Esophagus (tissue), 2 donors: Measurements from ENCODE around the gene MYO16. TPM values are rescaled to one million over a fixed set of nuclear protein-coding genes. Genes with fewer than 3 reads are reported as not detected.

ENCODE experiments used
- H3K27ac ChIP-seq, 2 donors: one replicate each; pipeline ENCODE4 v1.5.1; 2013; ENCODE audit warnings: low read depth in 2 of 2, mild to moderate bottlenecking in 2 of 2, inconsistent platforms in 1 of 2, low read length in 1 of 2, moderate library complexity in 1 of 2
- H3K27me3 ChIP-seq, 2 donors: one replicate each; pipeline ENCODE4 v1.6.1; 2013; ENCODE audit warnings: low read length in 2 of 2, control low read depth in 1 of 2, mild to moderate bottlenecking in 1 of 2; ENCODE audit not compliant: insufficient read depth in 2 of 2, control insufficient read depth in 1 of 2
- H3K36me3 ChIP-seq, 2 donors: one replicate each; pipeline ENCODE4 v1.6.1; 2013; ENCODE audit warnings: low read length in 1 of 2; ENCODE audit not compliant: control insufficient read depth in 2 of 2, insufficient read depth in 2 of 2
- H3K4me1 ChIP-seq, 2 donors: one replicate each; pipeline ENCODE4 v1.6.1; 2013; ENCODE audit warnings: low read length in 1 of 2; ENCODE audit not compliant: control insufficient read depth in 2 of 2, insufficient read depth in 2 of 2
- H3K4me3 ChIP-seq, 2 donors: one replicate each; pipeline ENCODE4 v1.5.1; 2013; ENCODE audit warnings: low read length in 2 of 2, mild to moderate bottlenecking in 2 of 2, low read depth in 1 of 2, moderate library complexity in 1 of 2
- H3K9me3 ChIP-seq, 2 donors: one replicate each; pipeline ENCODE4 v1.6.1; 2013; ENCODE audit warnings: mild to moderate bottlenecking in 2 of 2, low read depth in 1 of 2, low read length in 1 of 2, moderate library complexity in 1 of 2; ENCODE audit not compliant: control insufficient read depth in 2 of 2, insufficient read depth in 1 of 2
- WGBS, 2 donors: extraction: QIAGEN DNeasy Blood & Tissue Kit; methylation state at CpG; one replicate each; pipeline ENCODE4 v1.1.7; 2013; 5-methylcytosine and 5-hydroxymethylcytosine counted together
- polyA plus RNA-seq, 2 donors: library from polyadenylated mRNA; stranded (reverse); fragments of 200-250 nt; gene quantifications; one replicate each; pipeline ENCODE4 v1.2.3, GENCODE V29; 2013
- donor health status: healthy with polysubstance abuse.
- donor health status: Bipolar disorder and iron deficiency.

MYO16 gene
- polyA plus RNA-seq, 2 donors: 0.06 to 0.18 TPM

DNA sequence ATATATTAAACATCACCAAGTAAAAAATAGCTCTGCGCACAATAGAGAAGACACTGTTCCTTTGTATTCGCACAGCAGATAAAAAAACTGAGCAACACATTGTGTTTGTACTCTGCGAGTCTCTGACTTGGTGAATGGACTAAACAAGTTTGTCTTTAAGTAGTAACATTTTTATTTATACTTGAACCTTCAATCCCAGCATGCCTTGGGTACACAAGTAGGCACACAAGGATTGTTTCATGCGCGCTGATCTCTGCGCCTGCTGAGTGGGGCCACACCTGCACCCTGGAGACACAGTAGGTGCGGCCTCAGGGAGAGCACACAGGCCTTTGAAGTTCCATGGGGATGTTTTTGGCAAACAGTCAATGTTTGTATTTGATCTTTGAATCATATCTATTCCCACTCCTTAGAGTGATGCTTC is 318.9 kb downstream of the MYO16 start:
- peak overlapping the region in 1 of 2 donors; percentile 35 for H3K27ac ChIP-seq
- no peaks in the 10 kb centered on the region for H3K9me3 ChIP-seq
- H3K4me3 ChIP-seq: no peak overlapping the region

DNA sequence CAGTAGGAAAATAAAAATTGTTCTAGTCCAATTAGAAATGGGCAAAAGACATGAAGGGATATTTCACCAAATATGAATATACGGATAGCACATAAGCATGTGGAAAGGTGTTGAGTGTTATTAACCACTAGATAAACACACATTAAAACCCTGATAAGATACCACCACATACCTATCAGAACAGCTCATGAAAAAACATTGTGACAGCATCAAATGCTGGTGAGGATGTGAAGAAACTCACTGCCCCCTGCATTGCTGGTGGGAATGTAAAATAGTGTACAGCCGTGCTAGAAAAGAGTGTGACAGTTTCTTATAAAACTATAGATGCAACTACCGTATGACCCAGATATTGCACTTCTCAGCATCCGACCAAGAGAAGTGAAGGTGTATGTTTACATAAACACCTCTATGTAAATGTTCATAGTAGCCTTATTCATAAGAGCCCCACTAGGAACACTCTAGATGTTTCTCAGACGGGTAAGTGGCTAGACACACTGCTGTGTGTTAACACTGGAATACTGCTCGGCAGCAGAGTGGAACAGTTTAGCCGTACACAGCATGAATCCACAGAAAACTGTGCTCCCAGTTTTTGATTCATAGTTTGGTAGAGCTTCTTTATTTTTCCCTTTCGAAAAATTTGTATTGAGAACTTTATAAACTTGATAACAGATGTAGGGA is 321.1 kb downstream of the MYO16 start:
- no peaks in the 10 kb centered on the region for H3K36me3 ChIP-seq
- no peak overlapping the region for H3K4me3 ChIP-seq
- no peaks in the 10 kb centered on the region for H3K4me1 ChIP-seq
- H3K27me3 ChIP-seq: no peaks in the 10 kb centered on the region
- 79 to 91% methylated on average over 8 of the region's 8 CpGs for WGBS, 2 donors
- no peaks in the 10 kb centered on the region for H3K9me3 ChIP-seq
- H3K27ac ChIP-seq: no peak overlapping the region

More for the DNA sequence above, 318.9 kb downstream of the MYO16 start:
- WGBS, 2 donors: 66 to 69% methylated on average over 7 of the region's 7 CpGs
- Histone ChIP-seq H3K36me3 (no peaks in the 10 kb centered on the region), H3K4me1 (no peaks in the 10 kb centered on the region), H3K27me3 (no peaks in the 10 kb centered on the region)

DNA sequence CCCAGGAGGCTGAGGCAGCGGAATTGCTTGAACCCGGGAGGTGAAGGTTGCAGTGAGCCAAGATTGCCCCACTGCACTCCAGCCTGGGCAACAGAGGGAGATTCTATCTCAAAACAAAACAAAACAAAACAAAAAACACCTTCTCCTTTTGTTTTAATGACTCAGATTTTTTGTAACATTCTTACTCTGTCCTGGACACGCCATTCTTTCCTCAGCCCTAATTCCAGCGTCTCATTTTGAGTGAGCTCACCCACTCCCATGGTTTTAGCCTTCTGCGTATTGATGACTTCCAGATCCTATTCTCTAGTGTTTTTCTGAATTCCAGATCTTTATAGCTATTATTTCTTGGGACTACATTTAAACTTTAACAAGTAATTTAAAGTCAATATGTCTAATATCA is 326.3 kb downstream of the MYO16 start:
- Histone ChIP-seq H3K27ac (no peak overlapping the region), H3K36me3 (no peaks in the 10 kb centered on the region), H3K4me1 (no peaks in the 10 kb centered on the region), H3K27me3 (no peaks in the 10 kb centered on the region), H3K9me3 (no peaks in the 10 kb centered on the region), H3K4me3 (no peak overlapping the region)
- WGBS, 2 donors: 93% methylated on average over 5 of the region's 5 CpGs

DNA sequence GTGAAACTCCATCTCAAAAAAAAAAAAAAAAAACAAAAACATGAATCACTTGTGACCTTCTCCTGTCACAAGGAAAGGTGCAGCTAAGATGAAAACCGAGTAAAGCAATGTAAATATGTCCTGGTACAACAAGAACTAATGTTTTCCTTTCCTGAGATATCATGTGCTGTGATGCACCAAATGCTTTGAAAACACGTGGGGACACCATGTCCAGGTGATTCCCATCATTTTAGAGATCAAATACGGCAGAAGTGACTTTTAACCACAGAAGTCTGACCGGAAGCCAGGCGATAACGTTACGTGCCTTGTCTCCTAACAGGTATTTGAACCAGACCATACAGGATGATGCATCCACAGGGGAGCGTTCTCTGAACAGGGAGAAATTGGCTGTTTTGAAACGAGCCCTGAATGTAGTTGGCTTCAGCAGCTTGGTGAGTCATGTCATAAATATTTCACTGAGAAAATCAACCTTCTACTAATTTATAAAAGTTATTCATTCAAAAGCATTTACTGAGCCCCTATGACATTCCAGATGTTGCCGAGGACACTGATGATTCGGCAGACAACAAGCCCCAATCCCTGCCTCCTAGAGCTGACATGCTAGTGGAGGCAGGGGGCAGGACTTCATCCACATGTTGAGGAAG is 328.1 kb downstream of the MYO16 start:
- no peak overlapping the region for H3K4me3 ChIP-seq
- H3K27ac ChIP-seq: peak overlapping the region in 1 of 2 donors; percentile 13
- 31 to 41% methylated on average over 11 of the region's 11 CpGs for WGBS, 2 donors

DNA sequence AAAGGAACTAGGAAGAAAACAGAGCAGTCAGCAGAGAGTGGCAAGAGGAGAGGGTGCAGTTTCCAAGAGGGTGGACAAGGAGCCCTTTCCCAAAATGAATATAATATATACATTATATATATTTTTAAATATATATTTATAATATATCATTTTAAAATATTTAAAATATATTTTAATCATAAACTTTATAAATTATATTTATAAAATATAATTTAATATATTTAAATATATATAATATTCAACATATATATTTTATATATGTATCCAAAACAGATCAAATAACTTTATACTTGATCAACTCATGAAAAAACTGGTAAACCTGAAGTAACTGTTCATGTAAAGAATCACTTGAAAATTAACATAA is 328.6 kb downstream of the MYO16 start:
- H3K4me1 ChIP-seq: no peaks in the 10 kb centered on the region
- H3K36me3 ChIP-seq: no peaks in the 10 kb centered on the region
- no peak overlapping the region for H3K4me3 ChIP-seq
- H3K9me3 ChIP-seq: no peaks in the 10 kb centered on the region
- no peaks in the 10 kb centered on the region for H3K27me3 ChIP-seq
- peak overlapping the region in 1 of 2 donors; percentile 13 for H3K27ac ChIP-seq

More for the DNA sequence above, 328.1 kb downstream of the MYO16 start:
- no peaks in the 10 kb centered on the region for H3K36me3 ChIP-seq
- no peaks in the 10 kb centered on the region for H3K4me1 ChIP-seq
- H3K9me3 ChIP-seq: no peaks in the 10 kb centered on the region
- H3K27me3 ChIP-seq: no peaks in the 10 kb centered on the region

DNA sequence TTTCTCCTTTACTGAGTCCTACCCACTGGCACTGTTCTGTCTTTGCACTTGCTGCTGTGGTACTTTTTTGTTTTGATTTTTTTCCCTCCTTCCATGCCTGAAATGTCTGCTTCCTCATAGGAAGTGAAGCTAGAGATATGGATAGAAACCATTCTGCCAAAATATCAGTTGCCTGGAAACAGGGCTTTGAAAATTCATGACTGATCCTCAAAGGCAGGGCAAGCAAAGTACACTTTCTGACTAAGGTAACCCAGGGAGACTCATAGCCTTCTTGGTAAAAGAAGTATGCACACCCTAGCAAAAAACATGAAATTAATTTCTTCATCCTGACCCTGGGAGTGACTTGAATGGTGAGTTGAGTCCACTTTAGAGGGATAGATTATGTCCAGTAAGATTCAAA is 329.8 kb downstream of the MYO16 start:
- no peaks in the 10 kb centered on the region for H3K9me3 ChIP-seq

DNA sequence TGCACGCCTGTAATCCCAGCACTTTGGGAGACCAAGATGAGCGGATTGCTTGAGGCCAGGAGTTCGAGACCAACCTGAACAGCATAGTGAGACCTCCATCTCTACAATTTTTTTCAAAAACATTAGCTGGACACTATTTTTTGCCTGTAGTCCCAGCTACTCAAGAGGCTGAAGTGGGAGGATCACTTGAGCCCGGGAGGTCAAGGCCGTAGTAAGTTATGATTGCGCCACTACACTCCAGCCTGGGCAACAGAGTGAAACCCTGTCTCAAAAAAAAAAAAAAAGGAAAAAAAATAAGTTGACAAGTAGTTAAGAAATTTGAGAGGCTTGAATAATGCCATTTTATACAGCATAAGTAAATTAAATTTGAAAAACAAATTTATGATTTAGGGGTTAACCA is 330.6 kb downstream of the MYO16 start:
- Histone ChIP-seq H3K9me3 (no peaks in the 10 kb centered on the region), H3K4me3 (no peak overlapping the region), H3K36me3 (no peaks in the 10 kb centered on the region), H3K27me3 (no peaks in the 10 kb centered on the region), H3K4me1 (no peaks in the 10 kb centered on the region), H3K27ac (no peak overlapping the region)
- 86 to 93% methylated on average over 6 of the region's 6 CpGs for WGBS, 2 donors

More for the DNA sequence above, 329.8 kb downstream of the MYO16 start:
- no peaks in the 10 kb centered on the region for H3K27me3 ChIP-seq
- H3K4me3 ChIP-seq: no peak overlapping the region
- no peaks in the 10 kb centered on the region for H3K36me3 ChIP-seq
- no peak overlapping the region for H3K27ac ChIP-seq
- H3K4me1 ChIP-seq: no peaks in the 10 kb centered on the region

DNA sequence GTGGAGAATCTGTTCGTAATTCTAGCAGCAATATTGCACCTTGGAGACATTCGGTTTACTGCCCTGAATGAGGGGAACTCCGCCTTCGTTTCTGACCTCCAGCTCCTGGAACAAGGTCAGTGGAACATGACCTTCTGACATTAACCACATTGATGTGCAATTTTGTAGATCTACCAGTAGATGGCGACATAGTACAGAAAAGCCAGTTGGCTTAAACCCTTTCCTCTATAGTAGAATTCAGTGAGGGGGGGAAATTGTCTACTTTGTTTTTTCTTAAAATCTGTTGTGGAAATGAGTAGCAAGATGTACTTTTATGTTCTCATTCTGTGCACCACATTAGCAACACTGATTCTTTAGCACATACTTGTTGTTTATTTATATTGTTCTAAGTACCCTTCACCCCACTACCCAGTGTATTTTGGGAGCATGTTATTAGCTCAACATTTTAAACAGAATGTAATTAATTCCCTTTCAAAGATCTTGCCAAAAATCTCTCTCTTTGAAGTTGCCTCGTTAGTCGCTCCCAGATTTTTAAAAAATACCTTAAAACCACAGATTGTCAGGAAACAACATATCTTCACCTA is 332.2 kb downstream of the MYO16 start:
- H3K27me3 ChIP-seq: no peaks in the 10 kb centered on the region
- H3K4me1 ChIP-seq: no peaks in the 10 kb centered on the region
- WGBS, 2 donors: 8 to 10% methylated on average over 7 of the region's 7 CpGs
- no peak overlapping the region for H3K27ac ChIP-seq
- no peaks in the 10 kb centered on the region for H3K9me3 ChIP-seq
- H3K36me3 ChIP-seq: no peaks in the 10 kb centered on the region
- H3K4me3 ChIP-seq: no peak overlapping the region

DNA sequence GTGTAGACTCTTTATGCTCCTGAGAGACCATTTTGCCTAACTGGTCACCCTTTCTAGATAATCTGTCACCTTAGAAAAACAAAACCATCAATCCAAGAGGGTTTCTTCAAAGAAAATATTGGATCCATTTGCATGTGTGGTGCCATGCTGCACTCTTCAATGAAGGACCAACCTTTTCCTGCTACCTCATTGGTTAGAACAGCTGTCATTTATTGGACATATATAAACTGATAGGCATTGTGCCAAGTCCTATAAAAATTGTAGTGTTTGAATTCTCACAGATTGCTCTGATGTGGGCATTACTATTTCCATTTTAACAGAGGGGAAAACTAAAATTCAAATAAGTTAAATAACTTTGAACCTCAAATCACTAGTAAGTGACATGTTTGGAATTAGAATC is 333.2 kb downstream of the MYO16 start:
- H3K36me3 ChIP-seq: no peaks in the 10 kb centered on the region
- no peak overlapping the region for H3K27ac ChIP-seq
- no peak overlapping the region for H3K4me3 ChIP-seq
- no peaks in the 10 kb centered on the region for H3K27me3 ChIP-seq
- H3K9me3 ChIP-seq: no peaks in the 10 kb centered on the region
- no peaks in the 10 kb centered on the region for H3K4me1 ChIP-seq
